Neural progenitor cell (in vitro differentiated cells): ENCODE results near the gene ZNF496.

Experiments
- EZH2 ChIP-seq: fragments of 200-600 bp; sonication (generic); IDR thresholded peaks from 2 replicates; pipeline ENCODE4 v1.6.1; 2017; ENCODE audit warnings: antibody characterized with exemption, mild to moderate bottlenecking, moderate library complexity
- TF ChIP-seq, protein P1 (sequence below): fragments of 200-600 bp; sonication (generic); IDR thresholded peaks from 2 replicates; pipeline ENCODE4 v1.5.1; 2017; ENCODE audit warnings: antibody characterized with exemption, mild to moderate bottlenecking

DNA sequence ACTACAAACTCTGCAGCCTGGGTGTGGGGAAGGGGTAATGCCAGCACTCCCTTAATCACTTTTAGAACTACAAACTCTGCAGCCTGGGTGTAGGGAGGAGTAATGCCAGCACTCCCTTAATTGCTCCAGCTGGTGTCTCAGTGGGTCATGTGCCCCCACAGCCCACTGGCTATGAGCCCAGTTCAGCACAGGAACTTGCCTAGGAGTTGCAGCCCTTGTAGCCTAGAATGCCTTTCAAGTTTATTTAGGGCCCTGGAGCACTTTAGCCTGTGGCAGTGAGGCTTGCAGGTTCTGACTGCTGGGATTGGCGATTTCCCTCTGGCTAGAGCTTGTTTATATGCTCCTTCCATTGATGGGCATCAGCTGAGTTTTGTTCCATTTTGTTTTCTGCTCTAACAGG is 58.7 kb downstream of the ZNF496 start:
- no peak for TF ChIP-seq EZH2
- TF ChIP-seq, protein P1, sequence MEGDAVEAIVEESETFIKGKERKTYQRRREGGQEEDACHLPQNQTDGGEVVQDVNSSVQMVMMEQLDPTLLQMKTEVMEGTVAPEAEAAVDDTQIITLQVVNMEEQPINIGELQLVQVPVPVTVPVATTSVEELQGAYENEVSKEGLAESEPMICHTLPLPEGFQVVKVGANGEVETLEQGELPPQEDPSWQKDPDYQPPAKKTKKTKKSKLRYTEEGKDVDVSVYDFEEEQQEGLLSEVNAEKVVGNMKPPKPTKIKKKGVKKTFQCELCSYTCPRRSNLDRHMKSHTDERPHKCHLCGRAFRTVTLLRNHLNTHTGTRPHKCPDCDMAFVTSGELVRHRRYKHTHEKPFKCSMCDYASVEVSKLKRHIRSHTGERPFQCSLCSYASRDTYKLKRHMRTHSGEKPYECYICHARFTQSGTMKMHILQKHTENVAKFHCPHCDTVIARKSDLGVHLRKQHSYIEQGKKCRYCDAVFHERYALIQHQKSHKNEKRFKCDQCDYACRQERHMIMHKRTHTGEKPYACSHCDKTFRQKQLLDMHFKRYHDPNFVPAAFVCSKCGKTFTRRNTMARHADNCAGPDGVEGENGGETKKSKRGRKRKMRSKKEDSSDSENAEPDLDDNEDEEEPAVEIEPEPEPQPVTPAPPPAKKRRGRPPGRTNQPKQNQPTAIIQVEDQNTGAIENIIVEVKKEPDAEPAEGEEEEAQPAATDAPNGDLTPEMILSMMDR = no peak
